Measurements from ENCODE around the gene PDCD10. TPM values are rescaled to one million over a fixed set of nuclear protein-coding genes. Genes with fewer than 3 reads are reported as not detected.
A peak's percentile ranks its signal among the peaks of the same experiment; 100 is the strongest.

Gene PDCD10
- total RNA-seq, 1 donor from 2014 or later: 54.8 TPM

DNA sequence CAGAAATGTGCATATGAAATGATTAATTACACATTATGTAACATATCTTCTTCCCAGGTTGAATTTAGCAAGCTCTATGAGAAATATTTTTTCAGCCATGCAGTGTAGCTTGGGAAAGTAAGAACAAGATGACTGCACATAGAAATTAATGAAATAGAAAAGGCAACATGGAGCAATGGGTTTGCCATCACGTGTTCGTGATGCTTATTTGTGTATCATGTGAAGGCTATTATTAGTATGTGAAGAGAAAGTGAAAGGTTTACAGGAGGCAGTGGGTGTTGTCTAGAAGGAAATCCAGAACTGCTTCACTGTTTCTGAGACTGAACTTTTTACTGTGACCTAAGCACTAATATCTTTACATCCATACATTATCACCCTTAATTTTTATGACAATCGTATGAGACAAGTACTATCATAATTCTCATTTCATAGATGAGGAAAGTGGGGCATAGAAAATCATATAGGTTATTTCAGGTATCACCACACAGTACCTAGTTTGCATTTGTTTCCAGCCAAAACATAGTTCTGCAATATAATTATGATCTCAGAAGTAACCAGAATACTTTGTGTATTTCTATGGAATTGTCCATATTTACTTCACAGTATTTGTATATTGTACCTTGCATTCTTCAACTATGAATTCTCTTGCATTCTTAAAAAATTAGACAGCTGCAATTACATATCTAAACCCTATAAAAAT lies 15.7 kb upstream of the PDCD10 start:
- ChIA-PET POLR2A (interaction anchor here (1.4 to 2.5 kb wide), 2 partner anchors 10 to 14 kb away, joined by 5 to 21 read pairs; partner anchors contain the start of genes PDCD10 and SERPINI1), CTCF (interaction anchor here (2.3 kb wide), 1 partner anchor 10 kb away, joined by 19 read pairs; no protein-coding TSS in a partner anchor)

DNA sequence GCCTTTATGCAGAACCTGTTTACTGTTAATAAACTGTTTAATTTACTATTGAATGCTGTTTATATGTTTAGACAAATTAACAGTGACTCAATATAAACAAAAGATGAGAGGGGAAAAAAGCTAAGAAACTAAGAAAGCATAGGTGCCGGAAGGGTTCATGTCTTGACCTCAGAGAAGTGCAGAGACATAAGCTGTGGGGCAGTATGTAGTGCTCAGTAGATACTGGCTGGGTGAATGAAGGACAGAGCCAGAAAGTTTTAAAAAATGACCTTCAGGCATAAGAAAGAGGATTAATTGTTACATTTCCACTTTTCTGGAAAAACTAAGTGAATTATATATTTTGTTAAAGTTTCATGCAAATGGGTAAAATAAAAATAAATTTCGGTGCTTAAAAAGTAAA lies 15.0 kb upstream of the PDCD10 start:
- peak overlapping the region; percentile 25 for H3K27ac Mint-ChIP-seq
- H3K27me3 Mint-ChIP-seq: no peaks in the 10 kb centered on the region
- no peaks in the 10 kb centered on the region for H3K36me3 Mint-ChIP-seq (ENCODE audit: low read depth)
- peaks cover 3% of the 10 kb centered on the region for H3K9me3 Mint-ChIP-seq
- H3K4me3 Mint-ChIP-seq: peak overlapping the region; percentile 76
- no peak for ATAC-seq (ENCODE audit: low read depth)
- CTCF ChIA-PET: interaction anchor here (0.9 to 2.3 kb wide), 2 partner anchors 9 to 14 kb away, joined by 6 to 19 read pairs; partner anchors contain the start of genes PDCD10 and SERPINI1
- DNase-seq: no peak
- TF ChIP-seq, protein P1, sequence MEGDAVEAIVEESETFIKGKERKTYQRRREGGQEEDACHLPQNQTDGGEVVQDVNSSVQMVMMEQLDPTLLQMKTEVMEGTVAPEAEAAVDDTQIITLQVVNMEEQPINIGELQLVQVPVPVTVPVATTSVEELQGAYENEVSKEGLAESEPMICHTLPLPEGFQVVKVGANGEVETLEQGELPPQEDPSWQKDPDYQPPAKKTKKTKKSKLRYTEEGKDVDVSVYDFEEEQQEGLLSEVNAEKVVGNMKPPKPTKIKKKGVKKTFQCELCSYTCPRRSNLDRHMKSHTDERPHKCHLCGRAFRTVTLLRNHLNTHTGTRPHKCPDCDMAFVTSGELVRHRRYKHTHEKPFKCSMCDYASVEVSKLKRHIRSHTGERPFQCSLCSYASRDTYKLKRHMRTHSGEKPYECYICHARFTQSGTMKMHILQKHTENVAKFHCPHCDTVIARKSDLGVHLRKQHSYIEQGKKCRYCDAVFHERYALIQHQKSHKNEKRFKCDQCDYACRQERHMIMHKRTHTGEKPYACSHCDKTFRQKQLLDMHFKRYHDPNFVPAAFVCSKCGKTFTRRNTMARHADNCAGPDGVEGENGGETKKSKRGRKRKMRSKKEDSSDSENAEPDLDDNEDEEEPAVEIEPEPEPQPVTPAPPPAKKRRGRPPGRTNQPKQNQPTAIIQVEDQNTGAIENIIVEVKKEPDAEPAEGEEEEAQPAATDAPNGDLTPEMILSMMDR (IDR thresholded peaks at IDR 0.05): no peak
- POLR2A ChIA-PET: interaction anchor here (1.4 to 2.5 kb wide), 2 partner anchors 9 to 14 kb away, joined by 5 to 21 read pairs; partner anchors contain the start of genes PDCD10 and SERPINI1
- H3K4me1 Mint-ChIP-seq: peaks cover 83% of the 10 kb centered on the region
- intact Hi-C loops (cut with micrococcal nuclease): loop anchor here (1.0 kb wide), 2 partner anchors 8 to 14 kb away; partner anchors contain the start of gene SERPINI1

More for the DNA sequence above, 15.7 kb upstream of the PDCD10 start:
- intact Hi-C loops (cut with micrococcal nuclease): loop anchor here (1.0 kb wide), 2 partner anchors 9 to 15 kb away; partner anchors contain the start of gene SERPINI1
- no peaks in the 10 kb centered on the region for H3K27me3 Mint-ChIP-seq
- H3K4me3 Mint-ChIP-seq: peak overlapping the region; percentile 76
- TF ChIP-seq, protein P1 (IDR thresholded peaks at IDR 0.05): no peak
- H3K9me3 Mint-ChIP-seq: peaks cover 3% of the 10 kb centered on the region
- peak; percentile 86 for ATAC-seq (ENCODE audit: low read depth)
- DNase-seq: no peak
- H3K27ac Mint-ChIP-seq: peak overlapping the region; percentile 88
- no peaks in the 10 kb centered on the region for H3K36me3 Mint-ChIP-seq (ENCODE audit: low read depth)
- peaks cover 88% of the 10 kb centered on the region for H3K4me1 Mint-ChIP-seq

DNA sequence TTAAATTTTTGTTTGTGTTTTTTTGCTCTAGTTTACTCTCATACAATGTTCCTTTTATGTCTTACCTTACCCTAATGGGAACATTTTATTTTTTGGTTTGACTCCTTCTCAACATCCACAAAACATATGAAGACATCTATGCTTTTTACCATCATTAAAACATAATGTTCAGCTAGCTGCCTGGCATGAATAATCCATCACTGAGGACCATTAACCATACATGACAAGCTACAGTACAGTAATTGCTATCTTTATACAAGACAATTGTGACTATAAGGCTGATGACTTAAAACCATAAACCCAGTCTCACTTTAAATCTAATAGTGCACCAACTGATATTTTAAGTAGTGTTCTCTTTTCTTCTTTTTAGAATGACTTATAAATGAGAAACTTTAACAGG lies 14.5 kb upstream of the PDCD10 start:
- H3K9me3 Mint-ChIP-seq: peaks cover 3% of the 10 kb centered on the region
- POLR2A ChIA-PET: interaction anchor here (1.4 to 2.5 kb wide), 2 partner anchors 8 to 13 kb away, joined by 5 to 21 read pairs; partner anchors contain the start of genes PDCD10 and SERPINI1
- peaks cover 78% of the 10 kb centered on the region for H3K4me1 Mint-ChIP-seq
- no peak for ATAC-seq (ENCODE audit: low read depth)
- no peaks in the 10 kb centered on the region for H3K27me3 Mint-ChIP-seq
- no peak for DNase-seq
- CTCF ChIA-PET: interaction anchor here (0.9 to 2.3 kb wide), 2 partner anchors 9 to 14 kb away, joined by 6 to 19 read pairs; partner anchors contain the start of genes PDCD10 and SERPINI1
- H3K27ac Mint-ChIP-seq: peak overlapping the region; percentile 0
- no peaks in the 10 kb centered on the region for H3K36me3 Mint-ChIP-seq (ENCODE audit: low read depth)
- TF ChIP-seq, protein P1 (IDR thresholded peaks at IDR 0.05): no peak
- no peak overlapping the region for H3K4me3 Mint-ChIP-seq
- intact Hi-C loops (cut with micrococcal nuclease): no loop called here

DNA sequence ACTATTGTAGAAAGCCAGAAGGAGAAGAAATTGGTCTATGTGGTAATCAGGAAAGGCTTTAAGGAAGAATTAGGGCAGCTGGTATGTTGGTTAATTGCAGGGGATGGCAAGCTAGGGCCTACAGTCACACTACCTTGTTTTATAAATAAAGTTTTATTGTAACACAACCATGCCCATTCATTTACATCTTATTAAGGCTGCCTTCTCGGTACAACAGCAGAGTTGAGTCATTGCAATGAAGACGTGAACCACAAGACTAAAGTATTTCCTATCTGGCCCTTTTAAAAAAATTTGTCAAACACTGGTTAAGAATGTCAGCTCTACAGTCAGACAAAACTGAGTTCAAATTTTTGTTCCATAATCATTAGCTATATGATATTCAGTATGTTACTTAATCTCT lies 9.1 kb upstream of the PDCD10 start:
- Mint-ChIP-seq H3K4me1 (peaks cover 35% of the 10 kb centered on the region), H3K36me3 (ENCODE audit: low read depth) (peaks cover 7% of the 10 kb centered on the region), H3K27ac (no peak overlapping the region), H3K9me3 (peaks cover 3% of the 10 kb centered on the region), H3K27me3 (no peaks in the 10 kb centered on the region), H3K4me3 (no peak overlapping the region)
- ATAC-seq (ENCODE audit: low read depth): no peak
- TF ChIP-seq, protein P1 (IDR thresholded peaks at IDR 0.05): no peak
- CTCF ChIA-PET: no interaction called here
- POLR2A ChIA-PET: no interaction called here
- intact Hi-C loops (cut with micrococcal nuclease): loop anchor here (1.0 kb wide), 1 partner anchor 8 kb away; the partner anchor contains the start of gene SERPINI1
- no peak for DNase-seq

DNA sequence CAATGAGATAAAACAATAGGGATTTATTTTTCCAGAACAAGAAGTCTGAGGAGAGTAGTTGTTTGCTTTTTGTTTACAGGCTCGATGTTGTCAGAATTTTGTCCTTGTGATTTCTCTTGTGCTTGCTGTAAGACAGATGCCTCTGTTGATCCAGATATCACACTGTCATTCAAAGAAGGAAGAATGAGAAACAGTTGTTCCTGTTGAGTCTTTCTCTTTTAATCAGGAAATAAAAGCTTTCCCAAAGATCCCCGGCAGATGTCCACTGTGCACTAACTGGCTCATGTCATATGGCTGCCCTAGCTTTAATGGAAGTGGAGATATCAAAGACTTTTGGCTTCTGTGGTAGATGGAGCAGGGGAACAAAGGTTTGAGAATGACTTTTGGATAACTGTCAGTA lies 7.6 kb upstream of the PDCD10 start:
- Mint-ChIP-seq H3K4me3 (no peak overlapping the region), H3K27ac (no peak overlapping the region), H3K9me3 (peaks cover 3% of the 10 kb centered on the region), H3K27me3 (no peaks in the 10 kb centered on the region), H3K4me1 (peaks cover 35% of the 10 kb centered on the region), H3K36me3 (ENCODE audit: low read depth) (peaks cover 7% of the 10 kb centered on the region)
- DNase-seq (no peak), ATAC-seq (ENCODE audit: low read depth) (no peak)
- intact Hi-C loops (cut with micrococcal nuclease): no loop called here
- TF ChIP-seq, protein P1 (IDR thresholded peaks at IDR 0.05): no peak
- POLR2A ChIA-PET: no interaction called here
- CTCF ChIA-PET: interaction anchor here (0.9 kb wide), 1 partner anchor 362 kb away, joined by 4 read pairs; the partner anchor contains the start of gene ZBBX
